GM10248 (cell line): ENCODE measurements around the gene ERAL1.
"Not testable (repeated sequence)": the region's sequence is repeated elsewhere in the genome, so short reads cannot be mapped to it uniquely, and the experiment has no call there.

ENCODE experiments used
- CTCF ChIA-PET: fragments of 300-600 bp; sonication (Branson Sonifier 250); formaldehyde crosslinking; extraction: SDS; loops from one replicate; lab custom pipeline; 2021; ENCODE audit warnings: antibody characterized with exemption; lab: Yijun Ruan, JAX
- POLR2A ChIA-PET: fragments of 350-650 bp; sonication (Branson Sonifier 250); formaldehyde crosslinking; extraction: SDS; loops from one replicate; lab custom pipeline; 2020; ENCODE audit warnings: antibody characterized with exemption; lab: Yijun Ruan, JAX
- DNase-seq: peaks from one replicate; pipeline ENCODE4 v3.0.0; 2012; ENCODE audit errors: extremely low spot score
- TF ChIP-seq, protein P1 (sequence below): IDR thresholded peaks from 2 replicates; pipeline ENCODE4 v1.5.1; 2012; ENCODE audit warnings: mild to moderate bottlenecking, low read depth; ENCODE audit errors: extremely low read depth, missing control alignments, control extremely low read depth

Gene ERAL1

DNA sequence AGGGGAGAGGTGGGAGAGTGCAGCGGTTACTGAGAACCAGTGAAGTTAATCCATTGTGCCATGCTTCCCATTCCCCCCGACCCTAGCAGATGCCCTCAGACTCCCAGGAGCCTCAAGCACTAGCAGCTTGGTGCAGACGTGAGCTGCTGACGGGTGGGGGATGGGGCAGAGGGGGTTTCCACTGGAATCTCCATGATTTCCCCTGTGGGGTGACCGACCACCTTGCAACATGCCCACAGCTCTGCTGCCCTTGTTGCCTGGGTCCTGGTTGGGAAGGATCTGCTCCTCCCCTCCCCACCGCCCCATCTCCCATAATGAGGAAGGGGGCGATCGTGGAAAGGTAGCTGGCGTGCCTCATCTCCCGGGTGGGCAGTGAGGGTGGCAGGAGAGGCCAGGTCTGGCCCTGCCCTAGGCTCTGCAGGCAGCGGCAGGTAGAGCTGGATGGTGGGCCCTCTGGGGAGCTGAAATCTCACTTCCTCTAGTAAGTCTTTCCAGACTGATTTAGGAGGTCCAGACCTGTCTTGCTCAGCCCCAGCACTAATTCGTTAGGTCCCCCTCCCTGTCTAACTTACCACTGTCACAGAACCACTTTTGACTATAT is 33.2 kb downstream of the ERAL1 start:
- TF ChIP-seq, protein P1, sequence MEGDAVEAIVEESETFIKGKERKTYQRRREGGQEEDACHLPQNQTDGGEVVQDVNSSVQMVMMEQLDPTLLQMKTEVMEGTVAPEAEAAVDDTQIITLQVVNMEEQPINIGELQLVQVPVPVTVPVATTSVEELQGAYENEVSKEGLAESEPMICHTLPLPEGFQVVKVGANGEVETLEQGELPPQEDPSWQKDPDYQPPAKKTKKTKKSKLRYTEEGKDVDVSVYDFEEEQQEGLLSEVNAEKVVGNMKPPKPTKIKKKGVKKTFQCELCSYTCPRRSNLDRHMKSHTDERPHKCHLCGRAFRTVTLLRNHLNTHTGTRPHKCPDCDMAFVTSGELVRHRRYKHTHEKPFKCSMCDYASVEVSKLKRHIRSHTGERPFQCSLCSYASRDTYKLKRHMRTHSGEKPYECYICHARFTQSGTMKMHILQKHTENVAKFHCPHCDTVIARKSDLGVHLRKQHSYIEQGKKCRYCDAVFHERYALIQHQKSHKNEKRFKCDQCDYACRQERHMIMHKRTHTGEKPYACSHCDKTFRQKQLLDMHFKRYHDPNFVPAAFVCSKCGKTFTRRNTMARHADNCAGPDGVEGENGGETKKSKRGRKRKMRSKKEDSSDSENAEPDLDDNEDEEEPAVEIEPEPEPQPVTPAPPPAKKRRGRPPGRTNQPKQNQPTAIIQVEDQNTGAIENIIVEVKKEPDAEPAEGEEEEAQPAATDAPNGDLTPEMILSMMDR, result no peak
- CTCF ChIA-PET, result interaction anchor here (0.7 to 1.6 kb wide), 6 partner anchors 9 to 229 kb away, joined by 3 to 6 read pairs (median 4); partner anchors contain the start of gene FLOT2
- no peak for DNase-seq
- POLR2A ChIA-PET, result no interaction called here

DNA sequence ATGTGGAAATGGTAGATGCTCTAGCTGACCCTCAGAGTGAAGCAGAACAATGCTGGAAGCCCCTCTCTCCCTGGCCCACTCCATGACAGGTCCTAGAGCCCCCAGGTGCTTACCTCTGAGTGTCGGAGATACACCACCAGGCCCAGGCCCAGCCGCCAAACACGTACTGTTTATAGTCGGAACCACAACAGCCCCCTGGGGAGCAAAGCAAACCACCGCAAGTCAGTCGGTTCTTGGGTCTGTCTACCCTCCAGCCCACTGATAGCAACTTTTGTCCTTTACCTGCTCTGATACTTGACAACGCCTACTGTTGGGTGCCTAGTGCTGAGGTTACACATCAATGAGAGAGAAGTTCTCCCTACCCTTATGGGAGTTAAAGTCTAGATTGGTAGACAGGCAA is 34.0 kb downstream of the ERAL1 start:
- DNase-seq, result no peak
- CTCF ChIA-PET, result interaction anchor here (1.6 kb wide), 1 partner anchor 10 kb away, joined by 6 read pairs; no protein-coding TSS in a partner anchor
- POLR2A ChIA-PET, result no interaction called here
- TF ChIP-seq, protein P1, result no peak

DNA sequence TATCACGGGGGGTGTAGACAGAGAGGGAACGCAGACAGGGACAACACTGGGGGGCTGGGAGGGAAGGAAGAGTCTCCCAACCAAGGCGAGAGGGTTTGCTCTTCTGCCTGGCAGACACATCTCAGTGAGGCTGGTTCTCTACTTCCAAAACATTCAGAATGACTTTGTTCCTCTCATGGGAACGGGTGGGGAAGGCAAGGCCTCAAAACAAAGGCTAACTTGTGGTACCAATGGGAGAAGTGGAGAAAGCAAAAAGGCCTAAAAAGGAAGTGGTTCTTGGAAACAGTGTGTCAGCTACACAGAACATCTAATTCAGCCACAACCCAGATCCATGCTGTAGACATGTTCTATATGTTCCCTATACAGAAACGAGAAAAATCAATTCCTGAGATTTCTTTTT is 35.2 kb downstream of the ERAL1 start:
- TF ChIP-seq, protein P1, result no peak
- CTCF ChIA-PET, result interaction anchor here (1.0 to 2.9 kb wide), 4 partner anchors 8 to 126 kb away, joined by 3 to 11 read pairs (median 8); partner anchors contain the start of gene DHRS13

DNA sequence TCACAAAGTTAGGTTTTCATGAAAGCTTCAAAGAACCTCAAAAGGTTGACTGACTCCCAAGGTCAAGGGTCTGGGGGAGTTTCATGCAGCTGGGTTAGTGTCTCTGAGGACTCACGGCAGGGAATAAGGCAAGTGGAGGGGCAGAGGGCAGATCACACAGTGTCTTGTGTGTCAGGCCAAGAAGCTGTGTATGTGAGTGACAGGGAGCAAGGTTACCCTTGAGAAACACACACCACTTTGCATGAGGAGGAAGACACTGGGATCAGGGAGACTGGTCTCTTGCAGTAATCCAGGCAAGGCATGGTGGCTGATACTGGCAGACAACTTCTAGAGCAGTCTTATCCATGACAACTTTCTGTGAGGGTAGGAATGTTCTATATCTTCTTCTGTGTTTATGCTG is 36.4 kb downstream of the ERAL1 start:
- CTCF ChIA-PET, result interaction anchor here (1.7 to 2.9 kb wide), 6 partner anchors 9 to 163 kb away, joined by 6 to 11 read pairs (median 9); partner anchors contain the start of genes DHRS13 and NEK8
- TF ChIP-seq, protein P1, result no peak
- POLR2A ChIA-PET, result no interaction called here
- DNase-seq, result no peak

More for the DNA sequence above, 35.2 kb downstream of the ERAL1 start:
- POLR2A ChIA-PET, result no interaction called here
- no peak for DNase-seq

DNA sequence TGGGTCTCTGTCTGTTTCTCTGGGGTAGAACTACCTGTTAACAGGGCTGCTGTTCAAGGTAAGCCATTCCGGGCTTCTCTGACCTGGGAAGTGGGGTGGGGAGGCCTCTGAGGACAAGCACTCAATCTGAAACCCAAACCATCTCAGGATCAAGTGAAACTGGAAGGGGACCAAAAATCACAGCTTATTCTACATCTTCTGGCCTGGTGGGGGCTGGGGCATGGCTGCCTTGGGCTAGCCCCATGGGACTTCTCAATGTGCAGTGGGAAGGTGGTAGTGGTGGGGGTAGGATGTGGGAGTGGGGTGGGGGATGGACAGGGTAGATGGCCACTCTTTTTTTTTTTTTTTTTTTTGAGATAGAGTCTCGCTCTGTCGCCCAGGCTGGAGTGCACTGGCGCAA is 37.2 kb downstream of the ERAL1 start:
- TF ChIP-seq, protein P1, result no peak
- peak; percentile 51 for DNase-seq
- CTCF ChIA-PET, result interaction anchor here (1.7 to 2.9 kb wide), 7 partner anchors 10 to 164 kb away, joined by 6 to 11 read pairs (median 9); partner anchors contain the start of genes DHRS13, FAM222B and NEK8
- POLR2A ChIA-PET, result interaction anchor here (0.6 kb wide), 1 partner anchor 509 kb away, joined by 4 read pairs; no protein-coding TSS in a partner anchor

DNA sequence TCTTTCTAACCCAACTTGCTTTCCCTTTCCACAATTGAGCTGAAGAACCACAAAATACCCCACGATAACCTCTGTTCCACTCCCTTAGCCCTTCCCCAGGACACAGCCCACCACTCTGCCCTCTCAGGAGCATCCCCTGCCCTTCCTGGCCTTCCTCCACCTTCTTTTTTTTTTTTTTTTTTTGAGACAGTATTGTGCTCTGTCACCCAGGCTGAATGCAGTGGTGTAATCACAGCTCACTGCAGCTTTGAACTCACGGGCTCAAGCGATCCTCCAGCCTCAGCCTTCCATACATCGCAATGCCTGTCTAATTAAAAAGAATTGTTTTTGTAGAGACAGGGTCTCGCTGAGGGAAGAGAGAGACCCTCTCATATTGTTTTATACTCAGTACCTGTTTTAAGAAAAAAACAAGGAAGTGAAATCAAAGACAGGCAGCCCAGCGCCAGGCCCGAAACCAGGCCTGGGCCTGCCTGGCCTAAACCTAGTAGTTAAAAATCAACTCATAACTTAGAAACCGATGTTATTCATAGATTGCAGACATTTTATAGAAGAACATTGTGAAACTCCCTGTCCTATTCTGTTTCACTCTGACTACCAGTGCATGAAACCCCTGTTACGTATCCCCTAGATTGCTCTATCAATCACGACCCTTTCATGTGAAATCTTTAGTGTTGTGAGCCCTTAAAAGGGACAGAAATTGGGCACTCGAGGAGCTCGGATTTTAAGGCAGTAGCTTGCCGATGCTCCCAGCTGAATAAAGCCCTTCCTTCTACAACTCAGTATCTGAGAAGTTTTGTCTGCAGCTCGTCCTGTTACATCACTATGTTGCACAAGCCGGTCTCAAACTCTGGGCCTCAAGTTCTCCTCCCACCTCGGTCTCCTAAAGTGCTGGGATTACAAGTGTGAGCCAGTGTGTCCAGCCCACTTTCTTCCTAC is 38.7 kb downstream of the ERAL1 start:
- POLR2A ChIA-PET, result interaction anchor here (0.6 to 1.7 kb wide), 5 partner anchors 29 to 174 kb away, joined by 4 to 7 read pairs (median 7); partner anchors contain the start of genes FAM222B and RPL23A
- not testable (repeated sequence) for DNase-seq
- CTCF ChIA-PET, result interaction anchor here (1.0 to 2.4 kb wide), 6 partner anchors 9 to 167 kb away, joined by 3 to 21 read pairs (median 4); partner anchors contain the start of genes DHRS13, FAM222B and TLCD1
